ENCODE data around the gene ANGPTL4. TPM values are rescaled to one million over a fixed set of nuclear protein-coding genes. Genes with fewer than 3 reads are reported as not detected.

The ANGPTL4 gene
- total and polyA plus RNA-seq, 9 of the 15 experiments (the other 6 are each of a cell fraction or from before 2014, with no cell fraction given): 0.05 to 0.77 (median 0.22) TPM; not detected in 4

DNA sequence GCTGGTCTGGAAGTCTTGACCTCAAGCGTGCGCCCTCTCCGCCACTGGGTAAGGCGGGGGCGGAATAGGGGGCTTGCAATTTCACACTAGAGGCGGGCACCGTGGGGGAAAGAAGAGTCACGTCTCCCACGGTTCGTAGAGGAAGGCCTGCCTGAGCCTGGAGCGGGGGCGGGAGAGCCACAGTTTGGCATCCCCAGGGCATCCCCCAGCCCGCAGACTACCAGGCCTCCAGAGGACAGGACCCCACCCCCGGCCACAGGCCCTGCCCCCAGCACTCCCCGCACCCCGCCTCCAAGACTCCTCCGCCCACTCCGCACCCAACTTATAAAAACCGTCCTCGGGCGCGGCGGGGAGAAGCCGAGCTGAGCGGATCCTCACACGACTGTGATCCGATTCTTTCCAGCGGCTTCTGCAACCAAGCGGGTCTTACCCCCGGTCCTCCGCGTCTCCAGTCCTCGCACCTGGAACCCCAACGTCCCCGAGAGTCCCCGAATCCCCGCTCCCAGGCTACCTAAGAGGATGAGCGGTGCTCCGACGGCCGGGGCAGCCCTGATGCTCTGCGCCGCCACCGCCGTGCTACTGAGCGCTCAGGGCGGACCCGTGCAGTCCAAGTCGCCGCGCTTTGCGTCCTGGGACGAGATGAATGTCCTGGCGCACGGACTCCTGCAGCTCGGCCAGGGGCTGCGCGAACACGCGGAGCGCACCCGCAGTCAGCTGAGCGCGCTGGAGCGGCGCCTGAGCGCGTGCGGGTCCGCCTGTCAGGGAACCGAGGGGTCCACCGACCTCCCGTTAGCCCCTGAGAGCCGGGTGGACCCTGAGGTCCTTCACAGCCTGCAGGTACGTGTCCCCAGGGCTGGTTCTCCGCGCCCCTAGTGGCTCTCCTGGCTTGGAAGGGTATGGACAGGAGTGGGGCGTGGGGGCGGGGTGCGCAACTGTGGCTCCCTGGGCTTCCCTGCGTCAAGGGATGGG lies at the start of gene ANGPTL4 (continued):
- TF ChIP-seq ZNF644 (tag; IDR thresholded peaks at IDR 0.05; ENCODE audit: low read depth) (no peak), CCAR2 (IDR thresholded peaks at IDR 0.05; ENCODE audit: low read depth, low read length) (no peak), U2AF2 (optimal IDR thresholded peaks at IDR 0.05; ENCODE audit: low read depth, low read length) (no peak), GABPB2 (CRISPR knock-in tag; conservative IDR thresholded peaks at IDR 0.05) (no peak), ZNF140 (CRISPR knock-in tag; IDR thresholded peaks at IDR 0.05) (no peak), PHF20 (IDR thresholded peaks at IDR 0.05; ENCODE audit: partially characterized antibody) (peak; percentile 39), SRSF9 (IDR thresholded peaks at IDR 0.05; ENCODE audit: borderline replicate concordance, low read depth, low read length) (no peak), ZEB2 (IDR thresholded peaks at IDR 0.05) (no peak), MYBL2 (IDR thresholded peaks at IDR 0.05; ENCODE audit: low read depth) (no peak), MYBL2 (CRISPR knock-in tag; IDR thresholded peaks at IDR 0.05; ENCODE audit: borderline replicate concordance) (no peak), NRF1 (conservative IDR thresholded peaks at IDR 0.05 in 1 of 2, IDR thresholded peaks at IDR 0.05 in 1 of 2) (peak; percentile 67 to 73), ZBTB1 (CRISPR knock-in tag; IDR thresholded peaks at IDR 0.05; ENCODE audit: borderline replicate concordance, low read depth) (no peak), RAD51 (IDR thresholded peaks at IDR 0.05; ENCODE audit: borderline replicate concordance, low read depth) (no peak), HCFC1 (IDR thresholded peaks at IDR 0.05; ENCODE audit: low read depth, low read length) (no peak), ELF1 (tag; IDR thresholded peaks at IDR 0.05) (no peak), NCOA4 (IDR thresholded peaks at IDR 0.05; ENCODE audit: partially characterized antibody) (no peak), PYGO2 (tag; IDR thresholded peaks at IDR 0.05) (no peak), ZNF830 (CRISPR knock-in tag; IDR thresholded peaks at IDR 0.05) (no peak), CREB1 (IDR thresholded peaks at IDR 0.05) (no peak), CREB1 (CRISPR knock-in tag; IDR thresholded peaks at IDR 0.05) (peak; percentile 29; the same call in 1 of the 2 replicates)
- TF ChIP-seq, protein P1, sequence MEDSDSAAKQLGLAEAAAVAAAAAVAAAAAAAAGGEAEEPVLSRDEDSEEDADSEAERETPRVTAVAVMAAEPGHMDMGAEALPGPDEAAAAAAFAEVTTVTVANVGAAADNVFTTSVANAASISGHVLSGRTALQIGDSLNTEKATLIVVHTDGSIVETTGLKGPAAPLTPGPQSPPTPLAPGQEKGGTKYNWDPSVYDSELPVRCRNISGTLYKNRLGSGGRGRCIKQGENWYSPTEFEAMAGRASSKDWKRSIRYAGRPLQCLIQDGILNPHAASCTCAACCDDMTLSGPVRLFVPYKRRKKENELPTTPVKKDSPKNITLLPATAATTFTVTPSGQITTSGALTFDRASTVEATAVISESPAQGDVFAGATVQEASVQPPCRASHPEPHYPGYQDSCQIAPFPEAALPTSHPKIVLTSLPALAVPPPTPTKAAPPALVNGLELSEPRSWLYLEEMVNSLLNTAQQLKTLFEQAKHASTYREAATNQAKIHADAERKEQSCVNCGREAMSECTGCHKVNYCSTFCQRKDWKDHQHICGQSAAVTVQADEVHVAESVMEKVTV (CRISPR knock-in tag; IDR thresholded peaks at IDR 0.05): no peak
- TF ChIP-seq, protein P2, sequence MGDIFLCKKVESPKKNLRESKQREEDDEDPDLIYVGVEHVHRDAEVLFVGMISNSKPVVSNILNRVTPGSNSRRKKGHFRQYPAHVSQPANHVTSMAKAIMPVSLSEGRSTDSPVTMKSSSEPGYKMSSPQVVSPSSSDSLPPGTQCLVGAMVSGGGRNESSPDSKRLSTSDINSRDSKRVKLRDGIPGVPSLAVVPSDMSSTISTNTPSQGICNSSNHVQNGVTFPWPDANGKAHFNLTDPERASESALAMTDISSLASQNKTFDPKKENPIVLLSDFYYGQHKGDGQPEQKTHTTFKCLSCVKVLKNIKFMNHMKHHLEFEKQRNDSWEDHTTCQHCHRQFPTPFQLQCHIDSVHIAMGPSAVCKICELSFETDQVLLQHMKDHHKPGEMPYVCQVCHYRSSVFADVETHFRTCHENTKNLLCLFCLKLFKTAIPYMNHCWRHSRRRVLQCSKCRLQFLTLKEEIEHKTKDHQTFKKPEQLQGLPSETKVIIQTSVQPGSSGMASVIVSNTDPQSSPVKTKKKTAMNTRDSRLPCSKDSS (IDR thresholded peaks at IDR 0.05; ENCODE audit: low read depth, partially characterized antibody): no peak
- TF ChIP-seq, protein P3, sequence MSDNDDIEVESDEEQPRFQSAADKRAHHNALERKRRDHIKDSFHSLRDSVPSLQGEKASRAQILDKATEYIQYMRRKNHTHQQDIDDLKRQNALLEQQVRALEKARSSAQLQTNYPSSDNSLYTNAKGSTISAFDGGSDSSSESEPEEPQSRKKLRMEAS (CRISPR knock-in tag; IDR thresholded peaks at IDR 0.05): peak; percentile 78
